IPS-15b (cell line): ENCODE data around the gene TRAFD1.
"Not testable (repeated sequence)": the region's sequence is repeated elsewhere in the genome, so short reads cannot be mapped to it uniquely, and the experiment has no call there.

ENCODE experiments used
- H3K27me3 ChIP-seq: one replicate; pipeline ENCODE4 v1.6.1; 2013; ENCODE audit warnings: low read length; ENCODE audit not compliant: control insufficient read depth, insufficient read depth
- H3K36me3 ChIP-seq: one replicate; pipeline ENCODE4 v1.6.1; 2013; ENCODE audit warnings: low read length; ENCODE audit not compliant: control insufficient read depth, insufficient read depth
- H3K4me1 ChIP-seq: one replicate; pipeline ENCODE4 v1.6.1; 2013; ENCODE audit warnings: mild to moderate bottlenecking, low read length; ENCODE audit not compliant: control insufficient read depth, insufficient read depth
- H3K4me3 ChIP-seq: one replicate; pipeline ENCODE4 v1.5.1; 2013; ENCODE audit warnings: low read depth, low read length
- H3K9ac ChIP-seq: one replicate; pipeline ENCODE4 v1.6.1; 2013; ENCODE audit warnings: low read depth, mild to moderate bottlenecking, low read length
- H3K9me3 ChIP-seq: one replicate; pipeline ENCODE4 v1.6.1; 2013; ENCODE audit warnings: mild to moderate bottlenecking, low read length; ENCODE audit not compliant: control insufficient read depth, insufficient read depth

The TRAFD1 gene

DNA sequence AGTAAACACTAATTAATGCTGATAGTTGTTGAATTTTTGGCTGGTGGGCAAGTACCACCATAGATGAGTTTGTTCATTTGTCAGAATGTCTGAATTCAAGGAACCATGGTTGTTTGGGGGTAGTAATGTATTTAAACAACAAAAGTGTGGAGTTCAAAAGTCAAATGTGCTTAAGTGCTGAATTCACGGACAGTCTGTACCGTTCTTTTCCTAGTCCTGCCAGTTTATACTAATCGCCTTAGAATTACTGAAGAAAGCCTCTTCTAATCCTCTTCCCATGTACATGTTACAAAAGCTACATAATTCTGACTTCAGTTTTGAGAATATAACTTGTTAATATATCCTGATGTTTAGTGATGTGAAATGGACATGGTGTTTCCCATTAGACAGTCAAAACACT lies 19.5 kb upstream of the TRAFD1 start:
- no peaks in the 10 kb centered on the region for H3K27me3 ChIP-seq
- H3K9ac ChIP-seq = no peak overlapping the region
- no peak overlapping the region for H3K4me3 ChIP-seq
- H3K36me3 ChIP-seq = no peaks in the 10 kb centered on the region
- H3K9me3 ChIP-seq = no peaks in the 10 kb centered on the region
- H3K4me1 ChIP-seq = peaks cover 15% of the 10 kb centered on the region

- peak overlapping the region; percentile 98 for H3K9ac ChIP-seq
- H3K4me1 ChIP-seq = peaks cover 16% of the 10 kb centered on the region
These were observed 17.8 kb upstream of the TRAFD1 start for GRCh38 chr12:112107306-112108201.

GRCh38 chr12:112108202-112109079 lies 16.9 kb upstream of the TRAFD1 start, which contains the start of gene NAA25:
Gene NAA25, minus strand, starts transcription at chr12:112108783. Its CDS starts 10 bp downstream, at chr12:112108773.
- Histone ChIP-seq H3K4me1 (peaks cover 19% of the 10 kb centered on the region), H3K36me3 (no peaks in the 10 kb centered on the region), H3K9me3 (no peaks in the 10 kb centered on the region), H3K27me3 (no peaks in the 10 kb centered on the region), H3K9ac (peak within 1 kb of the TSS; percentile 98), H3K4me3 (peak within 1 kb of the TSS; percentile 100)

More at GRCh38 chr12:112107306-112108201, 17.8 kb upstream of the TRAFD1 start:
- Histone ChIP-seq H3K4me3 (peak overlapping the region; percentile 100), H3K36me3 (no peaks in the 10 kb centered on the region), H3K9me3 (no peaks in the 10 kb centered on the region), H3K27me3 (no peaks in the 10 kb centered on the region)

GRCh38 chr12:112110787-112111662 lies 14.3 kb upstream of the TRAFD1 start:
- not testable (repeated sequence) for H3K9ac ChIP-seq, H3K9me3 ChIP-seq, H3K4me3 ChIP-seq, H3K36me3 ChIP-seq, H3K27me3 ChIP-seq
- H3K4me1 ChIP-seq = peaks cover 14% of the 10 kb centered on the region

DNA sequence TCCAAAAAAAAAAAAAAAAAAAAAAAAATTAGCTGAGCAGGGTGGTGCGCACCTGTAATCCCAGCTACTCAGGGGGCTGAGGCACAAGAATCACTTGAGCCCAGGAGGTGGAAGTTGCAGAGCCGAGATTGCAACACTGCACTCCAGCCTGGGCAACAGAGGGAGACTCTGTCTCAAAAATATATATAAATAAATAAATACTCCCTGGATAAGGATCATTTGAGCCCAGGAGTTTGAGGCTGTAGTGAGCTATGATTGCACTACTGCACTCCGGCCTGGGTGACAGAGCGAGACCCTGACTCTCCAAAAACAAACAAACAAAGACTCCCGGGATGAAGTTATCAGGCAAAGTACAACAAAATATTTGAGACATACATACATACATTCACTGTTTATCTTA lies 13.4 kb upstream of the TRAFD1 start:
- Histone ChIP-seq H3K36me3 (no peaks in the 10 kb centered on the region), H3K9ac (no peak overlapping the region), H3K4me1 (peaks cover 16% of the 10 kb centered on the region), H3K27me3 (no peaks in the 10 kb centered on the region), H3K9me3 (no peaks in the 10 kb centered on the region), H3K4me3 (no peak overlapping the region)

GRCh38 chr12:112112409-112113133 lies 12.8 kb upstream of the TRAFD1 start:
- Histone ChIP-seq H3K4me1 (peaks cover 15% of the 10 kb centered on the region), H3K36me3 (no peaks in the 10 kb centered on the region), H3K9ac (no peak overlapping the region), H3K4me3 (no peak overlapping the region), H3K9me3 (no peaks in the 10 kb centered on the region), H3K27me3 (no peaks in the 10 kb centered on the region)

DNA sequence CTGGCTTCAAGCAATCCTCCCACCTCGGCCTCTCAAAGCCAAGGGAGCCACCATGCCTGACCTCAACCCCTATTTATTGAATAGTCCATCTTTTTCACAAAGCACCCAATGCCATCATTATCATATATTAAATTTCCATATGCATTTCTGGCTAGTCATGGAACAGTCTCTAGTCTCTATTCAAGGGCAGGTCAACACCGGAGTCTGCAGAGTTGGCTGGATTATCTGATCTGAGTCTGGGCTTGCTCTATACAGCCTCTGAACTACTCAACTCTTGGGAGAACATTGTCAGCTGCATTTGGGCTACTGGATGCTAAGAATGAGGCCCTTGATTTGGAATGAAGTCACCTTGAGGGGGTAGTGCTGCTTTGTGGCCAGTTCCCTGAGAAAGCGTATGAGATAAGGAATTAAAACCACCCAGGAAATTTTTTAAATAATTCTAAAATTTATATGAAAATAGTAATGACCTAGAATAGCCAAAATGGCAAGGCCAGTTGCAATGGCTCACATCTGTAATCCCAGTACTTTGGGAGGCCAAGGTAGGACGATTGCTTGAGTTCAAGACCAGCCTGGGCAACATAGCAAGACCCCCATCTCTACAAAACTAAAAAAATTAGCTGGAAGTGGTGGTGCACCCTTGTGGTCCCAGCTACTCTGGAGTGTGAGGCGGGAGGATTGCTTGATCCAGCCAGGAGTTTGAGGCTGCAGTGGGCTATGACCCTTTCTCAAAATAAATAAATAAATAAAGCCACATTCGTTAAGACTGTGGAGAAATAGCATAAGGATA lies 9.9 kb upstream of the TRAFD1 start:
- Histone ChIP-seq H3K4me1 (peaks cover 10% of the 10 kb centered on the region), H3K9me3 (no peaks in the 10 kb centered on the region), H3K4me3 (no peak overlapping the region), H3K36me3 (no peaks in the 10 kb centered on the region), H3K27me3 (no peaks in the 10 kb centered on the region), H3K9ac (no peak overlapping the region)

GRCh38 chr12:112116232-112117060 lies 8.9 kb upstream of the TRAFD1 start:
- H3K4me1 ChIP-seq = peaks cover 9% of the 10 kb centered on the region
- H3K27me3 ChIP-seq = no peaks in the 10 kb centered on the region
- no peaks in the 10 kb centered on the region for H3K36me3 ChIP-seq
- no peak overlapping the region for H3K9ac ChIP-seq
- H3K9me3 ChIP-seq = no peaks in the 10 kb centered on the region
- peak overlapping the region; percentile 28 for H3K4me3 ChIP-seq

DNA sequence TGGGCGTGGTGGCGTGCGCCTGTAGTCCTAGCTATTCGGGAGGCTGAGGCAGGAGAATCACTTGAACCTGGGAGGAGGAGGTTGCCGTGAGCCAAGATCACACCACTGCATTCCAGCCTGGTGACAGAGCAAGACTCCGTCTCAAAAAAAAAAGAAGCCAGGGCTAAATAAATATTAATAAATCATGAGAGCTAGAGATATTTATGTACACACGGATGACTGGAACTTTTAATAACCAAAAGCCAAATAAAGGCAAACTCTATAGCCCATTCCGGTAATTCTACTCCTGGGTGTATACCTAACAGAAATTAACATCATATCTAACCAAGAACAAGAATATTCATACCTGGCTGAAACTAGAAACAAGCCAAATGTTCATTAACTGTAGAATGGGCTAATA lies 7.7 kb upstream of the TRAFD1 start:
- H3K9me3 ChIP-seq = no peaks in the 10 kb centered on the region
- H3K4me1 ChIP-seq = peaks cover 13% of the 10 kb centered on the region

More for the DNA sequence above, 7.7 kb upstream of the TRAFD1 start:
- Histone ChIP-seq H3K36me3 (no peaks in the 10 kb centered on the region), H3K27me3 (no peaks in the 10 kb centered on the region), H3K4me3 (no peak overlapping the region), H3K9ac (no peak overlapping the region)
